PC-3 (cell line): ENCODE data around the gene STX4.

Experiments used
- CTCF ChIP-seq: fragments of 300-600 bp; sonication (generic); conservative IDR thresholded peaks from 2 replicates; pipeline ENCODE4 v1.5.1; 2017; ENCODE audit warnings: antibody characterized with exemption, low read depth, mild to moderate bottlenecking, low read length
- EZH2 ChIP-seq: fragments of 300-600 bp; sonication (generic); IDR thresholded peaks from one replicate; pipeline ENCODE4 v1.6.1; 2017; ENCODE audit warnings: antibody characterized with exemption, mild to moderate bottlenecking, low read length; ENCODE audit not compliant: unreplicated experiment

GRCh38 chr16:31008149-31008548 is 25.2 kb upstream of the STX4 start:
- TF ChIP-seq CTCF (no peak), EZH2 (no peak)
